ENCODE data around the gene CD3D. TPM values are rescaled to one million over a fixed set of nuclear protein-coding genes. Genes with fewer than 3 reads are reported as not detected.

CD3D gene
- total and polyA plus RNA-seq, 2 donors (not counting 3 experiments of a cell fraction or from before 2014, with no cell fraction given) = not detected

DNA sequence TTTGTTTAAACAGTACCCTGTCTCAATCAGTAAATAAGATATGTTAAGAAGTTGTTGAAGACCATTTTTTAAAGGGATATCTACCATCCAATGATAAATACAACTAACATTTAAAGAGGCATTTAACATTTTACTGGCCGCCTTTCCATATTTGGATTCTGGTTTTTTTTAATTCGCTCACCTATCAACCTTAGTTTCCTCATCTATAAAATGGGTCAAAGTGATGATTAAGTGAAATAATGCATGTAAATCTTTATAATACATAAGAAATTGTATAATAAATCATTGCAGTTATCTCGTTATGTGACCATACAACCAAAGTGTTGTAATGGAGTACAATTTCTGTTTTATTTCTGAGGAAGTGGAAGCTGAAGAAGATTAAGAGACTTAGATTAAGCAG lies 41.2 kb upstream of the CD3D start:
- BruUV-seq (replicated peaks) = no TSS peak
- no peak for TF ChIP-seq JUN (IDR thresholded peaks at IDR 0.05; ENCODE audit: borderline replicate concordance, insufficient read depth, insufficient read length, low read depth)
- TF ChIP-seq FOS (IDR thresholded peaks at IDR 0.05; ENCODE audit: borderline replicate concordance, insufficient read depth, low read length) = no peak
- TF ChIP-seq POLR2A (IDR thresholded peaks at IDR 0.05; ENCODE audit: low read depth, low read length) = no peak
- TF ChIP-seq, protein P1, sequence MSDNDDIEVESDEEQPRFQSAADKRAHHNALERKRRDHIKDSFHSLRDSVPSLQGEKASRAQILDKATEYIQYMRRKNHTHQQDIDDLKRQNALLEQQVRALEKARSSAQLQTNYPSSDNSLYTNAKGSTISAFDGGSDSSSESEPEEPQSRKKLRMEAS (IDR thresholded peaks at IDR 0.05; ENCODE audit: insufficient read depth, insufficient read length) = no peak
- TF ChIP-seq GATA2 (IDR thresholded peaks at IDR 0.05; ENCODE audit: insufficient read depth, insufficient read length, low read depth, low read length) = no peak
- TF ChIP-seq, protein P2, sequence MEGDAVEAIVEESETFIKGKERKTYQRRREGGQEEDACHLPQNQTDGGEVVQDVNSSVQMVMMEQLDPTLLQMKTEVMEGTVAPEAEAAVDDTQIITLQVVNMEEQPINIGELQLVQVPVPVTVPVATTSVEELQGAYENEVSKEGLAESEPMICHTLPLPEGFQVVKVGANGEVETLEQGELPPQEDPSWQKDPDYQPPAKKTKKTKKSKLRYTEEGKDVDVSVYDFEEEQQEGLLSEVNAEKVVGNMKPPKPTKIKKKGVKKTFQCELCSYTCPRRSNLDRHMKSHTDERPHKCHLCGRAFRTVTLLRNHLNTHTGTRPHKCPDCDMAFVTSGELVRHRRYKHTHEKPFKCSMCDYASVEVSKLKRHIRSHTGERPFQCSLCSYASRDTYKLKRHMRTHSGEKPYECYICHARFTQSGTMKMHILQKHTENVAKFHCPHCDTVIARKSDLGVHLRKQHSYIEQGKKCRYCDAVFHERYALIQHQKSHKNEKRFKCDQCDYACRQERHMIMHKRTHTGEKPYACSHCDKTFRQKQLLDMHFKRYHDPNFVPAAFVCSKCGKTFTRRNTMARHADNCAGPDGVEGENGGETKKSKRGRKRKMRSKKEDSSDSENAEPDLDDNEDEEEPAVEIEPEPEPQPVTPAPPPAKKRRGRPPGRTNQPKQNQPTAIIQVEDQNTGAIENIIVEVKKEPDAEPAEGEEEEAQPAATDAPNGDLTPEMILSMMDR (IDR thresholded peaks at IDR 0.05; ENCODE audit: extremely low read depth in 1 of 2, insufficient read depth in 1 of 2, low read depth in 1 of 2, low read length in 2 of 2) = no peak
- no peak for TF ChIP-seq MYC (IDR thresholded peaks at IDR 0.05; ENCODE audit: low read depth, low read length)
- TF ChIP-seq EZH2 (IDR thresholded peaks at IDR 0.05; ENCODE audit: borderline replicate concordance, low read depth, low read length, severe bottlenecking) = no peak
- TF ChIP-seq POLR2AphosphoS5 (IDR thresholded peaks at IDR 0.05; ENCODE audit: insufficient read depth, low read depth, low read length) = no peak

More for the DNA sequence above, 41.2 kb upstream of the CD3D start:
- intact Hi-C loops (cut with micrococcal nuclease) (loop anchor here (5.0 kb wide), 1 partner anchor 104 kb away; no protein-coding TSS in a partner anchor), dilution Hi-C loops (cut with MboI; ENCODE audit: extremely low pct_ligation_motif_present, low sequenced_read_pairs) (loop anchor here (25.0 kb wide), 1 partner anchor 104 kb away; no protein-coding TSS in a partner anchor)
- Histone ChIP-seq H3K4me3 (replicated peaks in 1 of 3; ENCODE audit: insufficient read depth in 1 of 3, low read depth in 1 of 3, low read length in 3 of 3) (no peak overlapping the region), H3K27ac (ENCODE audit: insufficient read depth, low read depth, low read length) (no peak overlapping the region), H3K9me3 (replicated peaks; ENCODE audit: control insufficient read depth, insufficient read depth, low read length) (no peaks in the 10 kb centered on the region), H3K79me2 (ENCODE audit: control insufficient read depth, insufficient read depth, low read length) (no peaks in the 10 kb centered on the region), H3K36me3 (ENCODE audit: control insufficient read depth in 2 of 2, extremely low read depth in 1 of 2, insufficient read depth in 2 of 2, low read length in 2 of 2) (peaks cover 34 to 53% of the 10 kb centered on the region in 2 experiments), H3K4me1 (ENCODE audit: control insufficient read depth, extremely low read depth, insufficient read depth, low read length) (no peaks in the 10 kb centered on the region), H4K20me1 (replicated peaks; ENCODE audit: control insufficient read depth, extremely low read depth, insufficient read depth, low read length) (no peaks in the 10 kb centered on the region), H3K27me3 (ENCODE audit: control insufficient read depth in 2 of 2, insufficient read depth in 2 of 2, low read length in 2 of 2) (no peaks in the 10 kb centered on the region), H3K9me1 (replicated peaks; ENCODE audit: control insufficient read depth, extremely low read depth, insufficient read depth, low read length) (no peaks in the 10 kb centered on the region), H3K4me2 (ENCODE audit: insufficient read depth, low read length) (no peak overlapping the region), H2AFZ (ENCODE audit: low read depth, low read length) (no peak overlapping the region), H3K9ac (replicated peaks; ENCODE audit: extremely low read depth, insufficient read depth, low read length) (no peak overlapping the region)
- POLR2A ChIA-PET = no interaction called here
- no peak for DNase-seq (ENCODE audit: low read depth, low spot score)
- FAIRE-seq = no peak
- CTCF ChIA-PET = no interaction called here
